ENCODE measurements around the gene JCAD. TPM values are rescaled to one million over a fixed set of nuclear protein-coding genes. Genes with fewer than 3 reads are reported as not detected.

The JCAD gene
- total and polyA plus RNA-seq, 3 experiments from 2014 or later = 0.02 to 0.04 TPM; not detected in 1

DNA sequence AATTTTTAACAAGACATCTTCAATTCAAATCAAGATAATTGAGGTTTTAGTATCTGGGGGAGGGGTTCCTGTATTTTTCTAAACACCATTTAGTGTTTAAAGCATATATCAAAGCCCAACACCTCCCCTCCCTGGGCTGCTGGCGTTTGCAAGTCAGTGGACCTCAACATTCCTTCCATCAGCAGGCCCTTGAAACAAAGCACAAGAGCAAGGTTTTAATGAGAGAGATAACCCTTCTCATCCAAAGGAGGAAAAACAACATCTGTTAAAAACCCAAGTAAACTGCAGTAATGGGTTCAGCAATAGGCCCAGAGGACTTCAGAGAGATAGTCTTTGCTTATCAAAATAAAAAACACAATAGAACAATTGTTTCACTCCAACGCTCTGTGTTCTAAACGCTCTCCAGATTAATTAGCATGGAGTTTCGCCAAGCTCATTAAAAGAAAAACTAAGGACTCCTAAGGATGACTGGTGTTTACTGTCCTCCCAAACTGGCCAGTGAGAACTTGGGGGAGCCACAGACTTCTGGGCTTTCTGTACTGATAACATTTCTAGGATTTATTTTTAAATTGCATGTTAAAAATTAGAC lies 2.5 kb downstream of the JCAD start:
- H3K4me3 Mint-ChIP-seq = peak overlapping the region in 2 of 7 donors; percentile 1
- H3K27ac Mint-ChIP-seq = peak overlapping the region in 1 of 8 donors; percentile 5
- H3K36me3 Mint-ChIP-seq = no peaks in the 10 kb centered on the region
- DNase-seq = no peak
- H3K4me1 ChIP-seq (ENCODE audit: insufficient read depth, low read length) = peaks cover 4% of the 10 kb centered on the region
- POLR2A ChIA-PET = no interaction called here
- H3K9me3 ChIP-seq (ENCODE audit: low read length) = no peaks in the 10 kb centered on the region
- no peaks in the 10 kb centered on the region for H3K36me3 ChIP-seq (ENCODE audit: insufficient read depth, low read length)
- CTCF ChIA-PET = no interaction called here
- H3K27me3 ChIP-seq (ENCODE audit: insufficient read depth, low read length, poor library complexity, severe bottlenecking) = peaks cover 28% of the 10 kb centered on the region
- peaks cover 36 to 68% of the 10 kb centered on the region in 2 donors for H3K27me3 Mint-ChIP-seq
- no peak overlapping the region for H3K27ac ChIP-seq (ENCODE audit: low read depth, low read length)
- H3K9me3 Mint-ChIP-seq = no peaks in the 10 kb centered on the region
- H3K4me1 Mint-ChIP-seq = peaks cover 6 to 15% (median 7%) of the 10 kb centered on the region in 3 donors
- H3K4me3 ChIP-seq (ENCODE audit: low read length) = no peak overlapping the region

DNA sequence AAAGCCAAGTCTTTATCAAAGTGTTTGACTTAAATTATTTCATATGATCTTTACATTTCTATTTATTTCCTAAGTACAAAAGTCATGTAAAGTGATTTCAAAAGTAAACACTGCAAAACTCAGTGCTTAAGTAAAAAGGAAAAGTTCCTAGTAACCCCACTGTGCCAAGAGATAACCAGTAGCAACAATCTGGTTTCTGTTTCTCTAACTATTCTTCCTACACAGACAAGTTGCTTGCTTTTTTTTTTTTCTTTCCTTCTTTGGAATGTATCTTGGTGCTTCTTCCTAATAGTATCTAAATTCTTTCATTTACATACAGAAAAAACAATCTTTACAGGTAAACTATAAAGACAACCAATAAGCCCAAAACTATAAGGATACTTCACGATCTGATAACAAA lies 3.1 kb downstream of the JCAD start:
- Mint-ChIP-seq H3K27ac (no peak overlapping the region), H3K4me1 (peaks cover 6 to 15% (median 7%) of the 10 kb centered on the region in 3 donors), H3K4me3 (peak overlapping the region in 1 of 7 donors; percentile 1), H3K36me3 (no peaks in the 10 kb centered on the region), H3K9me3 (no peaks in the 10 kb centered on the region), H3K27me3 (peaks cover 34 to 66% of the 10 kb centered on the region in 2 donors)
- no peaks in the 10 kb centered on the region for H3K36me3 ChIP-seq (ENCODE audit: insufficient read depth, low read length)
- no peaks in the 10 kb centered on the region for H3K9me3 ChIP-seq (ENCODE audit: low read length)
- H3K4me1 ChIP-seq (ENCODE audit: insufficient read depth, low read length) = peaks cover 4% of the 10 kb centered on the region
- ChIA-PET POLR2A (no interaction called here), CTCF (no interaction called here)
- no peak for DNase-seq
- no peak overlapping the region for H3K4me3 ChIP-seq (ENCODE audit: low read length)
- peaks cover 29% of the 10 kb centered on the region for H3K27me3 ChIP-seq (ENCODE audit: insufficient read depth, low read length, poor library complexity, severe bottlenecking)
- H3K27ac ChIP-seq (ENCODE audit: low read depth, low read length) = no peak overlapping the region

DNA sequence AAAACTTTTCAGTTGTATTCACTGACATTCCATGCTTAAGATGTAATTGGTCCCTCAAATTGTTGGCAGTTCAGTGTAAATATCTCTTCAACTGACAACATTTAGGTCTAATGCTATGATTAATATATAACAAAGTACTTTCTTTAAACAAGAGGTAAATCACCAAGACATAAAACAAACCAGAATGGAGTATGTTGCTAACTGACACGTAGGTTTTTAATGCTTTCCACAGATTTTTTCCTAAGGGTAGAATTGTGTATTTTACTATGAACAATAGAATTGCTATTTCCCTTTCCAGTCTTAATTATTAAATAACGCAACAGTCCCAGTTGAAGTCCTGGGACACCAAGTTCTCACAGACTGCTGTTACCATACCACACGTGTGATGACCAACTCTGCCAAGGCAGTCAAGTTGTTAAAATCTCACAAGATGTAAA lies 4.1 kb downstream of the JCAD start:
- Histone ChIP-seq H3K27ac (ENCODE audit: low read depth, low read length) (no peak overlapping the region), H3K27me3 (ENCODE audit: insufficient read depth, low read length, poor library complexity, severe bottlenecking) (peaks cover 26% of the 10 kb centered on the region), H3K4me1 (ENCODE audit: insufficient read depth, low read length) (peaks cover 4% of the 10 kb centered on the region), H3K4me3 (ENCODE audit: low read length) (no peak overlapping the region), H3K36me3 (ENCODE audit: insufficient read depth, low read length) (no peaks in the 10 kb centered on the region), H3K9me3 (ENCODE audit: low read length) (no peaks in the 10 kb centered on the region)
- CTCF ChIA-PET = no interaction called here
- no peaks in the 10 kb centered on the region for H3K9me3 Mint-ChIP-seq
- H3K36me3 Mint-ChIP-seq = no peaks in the 10 kb centered on the region
- peaks cover 26 to 65% of the 10 kb centered on the region in 2 donors for H3K27me3 Mint-ChIP-seq
- peaks cover 6 to 15% (median 7%) of the 10 kb centered on the region in 3 donors for H3K4me1 Mint-ChIP-seq
- H3K4me3 Mint-ChIP-seq = no peak overlapping the region
- no peak overlapping the region for H3K27ac Mint-ChIP-seq
- POLR2A ChIA-PET = no interaction called here
- no peak for DNase-seq

DNA sequence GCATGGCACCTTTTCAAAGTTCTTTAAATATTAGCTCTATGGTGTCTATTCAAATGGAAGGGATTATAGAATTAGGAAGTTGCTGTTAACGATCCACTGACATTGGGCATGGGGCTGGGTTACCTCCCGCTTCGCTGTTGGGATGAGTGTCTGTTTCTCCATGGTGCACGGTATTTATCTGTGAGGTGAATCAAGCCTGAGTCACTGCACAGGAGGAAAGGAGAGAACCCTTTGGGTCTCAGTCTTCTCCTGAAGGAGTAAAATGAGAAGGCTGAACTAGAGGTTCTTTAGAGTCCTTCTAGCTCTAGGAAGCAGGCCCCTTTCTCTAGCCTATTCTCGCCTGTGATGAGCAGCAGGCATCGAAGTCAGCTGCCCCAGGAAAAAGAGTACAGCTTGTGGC lies 7.3 kb downstream of the JCAD start:
- peaks cover 31% of the 10 kb centered on the region for H3K27me3 ChIP-seq (ENCODE audit: insufficient read depth, low read length, poor library complexity, severe bottlenecking)
- H3K27ac Mint-ChIP-seq = no peak overlapping the region
- H3K4me3 ChIP-seq (ENCODE audit: low read length) = no peak overlapping the region
- no peak overlapping the region for H3K27ac ChIP-seq (ENCODE audit: low read depth, low read length)
- peaks cover 15 to 21% (median 19%) of the 10 kb centered on the region in 3 donors for H3K4me1 Mint-ChIP-seq
- H3K36me3 Mint-ChIP-seq = no peaks in the 10 kb centered on the region
- no peaks in the 10 kb centered on the region for H3K9me3 ChIP-seq (ENCODE audit: low read length)
- peaks cover 22 to 69% of the 10 kb centered on the region in 2 donors for H3K27me3 Mint-ChIP-seq
- H3K4me3 Mint-ChIP-seq = no peak overlapping the region
- ChIA-PET CTCF (no interaction called here), POLR2A (no interaction called here)
- no peaks in the 10 kb centered on the region for H3K36me3 ChIP-seq (ENCODE audit: insufficient read depth, low read length)
- DNase-seq = no peak
- H3K4me1 ChIP-seq (ENCODE audit: insufficient read depth, low read length) = peaks cover 21% of the 10 kb centered on the region
- H3K9me3 Mint-ChIP-seq = no peaks in the 10 kb centered on the region

DNA sequence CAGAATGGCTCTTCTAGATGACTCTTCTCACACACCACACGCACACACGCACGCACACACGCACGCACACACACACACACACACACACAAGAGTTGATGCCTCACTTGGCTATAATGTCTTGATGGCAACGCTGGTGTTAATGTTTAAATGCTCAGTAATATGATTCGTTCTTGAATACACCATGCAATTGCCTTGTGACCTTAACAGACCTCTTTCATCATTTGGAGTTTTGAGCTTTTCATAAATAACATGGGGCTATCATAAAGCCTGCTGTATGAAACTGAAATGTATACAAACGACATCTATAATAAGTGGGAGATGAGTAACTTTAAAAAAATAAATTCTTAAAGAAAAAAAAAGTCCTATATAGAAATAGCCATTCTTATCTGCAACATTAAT lies 8.2 kb downstream of the JCAD start:
- no peak for DNase-seq
- Histone ChIP-seq H3K9me3 (ENCODE audit: low read length) (no peaks in the 10 kb centered on the region), H3K4me3 (ENCODE audit: low read length) (no peak overlapping the region), H3K36me3 (ENCODE audit: insufficient read depth, low read length) (no peaks in the 10 kb centered on the region), H3K27ac (ENCODE audit: low read depth, low read length) (no peak overlapping the region), H3K27me3 (ENCODE audit: insufficient read depth, low read length, poor library complexity, severe bottlenecking) (peaks cover 31% of the 10 kb centered on the region), H3K4me1 (ENCODE audit: insufficient read depth, low read length) (peaks cover 21% of the 10 kb centered on the region)
- CTCF ChIA-PET = interaction anchor here (0.6 kb wide), 1 partner anchor 36 kb away, joined by 3 read pairs; no protein-coding TSS in a partner anchor
- H3K27ac Mint-ChIP-seq = no peak overlapping the region
- peaks cover 15 to 21% (median 19%) of the 10 kb centered on the region in 3 donors for H3K4me1 Mint-ChIP-seq
- POLR2A ChIA-PET = no interaction called here
- peaks cover 23 to 67% of the 10 kb centered on the region in 2 donors for H3K27me3 Mint-ChIP-seq
- H3K4me3 Mint-ChIP-seq = no peak overlapping the region
- no peaks in the 10 kb centered on the region for H3K36me3 Mint-ChIP-seq
- no peaks in the 10 kb centered on the region for H3K9me3 Mint-ChIP-seq

DNA sequence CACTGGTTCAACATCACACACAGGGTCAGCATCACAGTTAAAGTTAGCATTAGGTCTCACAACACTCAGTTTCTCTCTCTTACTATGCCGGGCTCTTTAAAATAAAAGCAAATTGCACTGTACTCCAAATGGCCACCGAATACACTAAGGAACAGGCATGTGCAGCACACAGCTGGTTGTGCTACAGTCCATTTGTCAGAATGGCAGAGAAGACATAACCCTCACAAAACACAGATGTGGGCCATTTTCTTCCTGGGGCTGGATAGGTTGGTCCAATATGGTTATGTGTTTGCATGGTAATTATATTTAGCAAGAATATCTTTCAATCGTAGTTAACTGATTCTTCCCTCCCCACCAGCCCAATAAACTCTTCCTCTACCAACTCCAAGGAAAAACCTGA lies 9.0 kb downstream of the JCAD start:
- Mint-ChIP-seq H3K27me3 (peaks cover 26 to 70% of the 10 kb centered on the region in 2 donors), H3K4me1 (peaks cover 15 to 21% (median 19%) of the 10 kb centered on the region in 3 donors), H3K27ac (no peak overlapping the region), H3K4me3 (no peak overlapping the region), H3K36me3 (no peaks in the 10 kb centered on the region), H3K9me3 (no peaks in the 10 kb centered on the region)
- no peak overlapping the region for H3K4me3 ChIP-seq (ENCODE audit: low read length)
- H3K27ac ChIP-seq (ENCODE audit: low read depth, low read length) = no peak overlapping the region
- no peak for DNase-seq
- ChIA-PET CTCF (interaction anchor here (0.6 kb wide), 1 partner anchor 35 kb away, joined by 3 read pairs; no protein-coding TSS in a partner anchor), POLR2A (no interaction called here)
- no peaks in the 10 kb centered on the region for H3K9me3 ChIP-seq (ENCODE audit: low read length)
- H3K36me3 ChIP-seq (ENCODE audit: insufficient read depth, low read length) = no peaks in the 10 kb centered on the region
- peaks cover 31% of the 10 kb centered on the region for H3K27me3 ChIP-seq (ENCODE audit: insufficient read depth, low read length, poor library complexity, severe bottlenecking)
- H3K4me1 ChIP-seq (ENCODE audit: insufficient read depth, low read length) = peaks cover 21% of the 10 kb centered on the region

DNA sequence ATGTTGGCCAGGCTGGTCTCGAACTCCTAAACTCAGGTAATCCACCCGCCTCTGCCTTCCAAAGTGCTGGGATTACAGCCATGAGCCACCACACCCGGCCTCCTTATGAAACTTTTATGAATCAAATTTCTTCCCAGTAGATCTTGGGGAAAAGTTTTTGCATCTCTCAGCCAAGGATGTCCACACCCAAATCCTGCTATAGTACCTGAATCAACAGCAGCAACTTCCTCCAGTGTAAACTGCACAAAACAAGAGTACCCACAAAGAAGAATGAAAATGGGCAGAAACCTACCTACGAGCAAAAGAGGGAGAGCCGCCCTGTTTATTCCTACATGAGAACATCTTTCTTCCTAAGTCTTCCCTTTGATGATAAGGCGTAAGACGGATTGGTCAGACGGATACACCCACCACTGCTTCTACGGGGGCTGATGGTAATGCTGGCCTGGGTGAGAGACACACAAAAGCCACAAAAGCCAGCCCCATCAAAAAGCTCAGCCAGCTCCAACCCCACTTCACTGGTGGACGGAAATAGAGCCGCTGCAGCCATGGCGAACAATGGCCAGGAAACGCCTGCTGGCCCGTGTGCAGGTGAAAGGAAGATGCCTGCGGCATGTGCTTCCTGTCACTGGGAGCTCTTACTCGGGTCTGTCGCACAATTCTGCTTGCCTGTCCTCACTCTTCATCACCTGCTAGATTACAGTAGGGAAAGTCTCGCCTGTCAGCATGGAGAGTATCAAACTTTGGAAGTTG lies 10.4 kb downstream of the JCAD start:
- Histone ChIP-seq H3K36me3 (ENCODE audit: insufficient read depth, low read length) (no peaks in the 10 kb centered on the region), H3K4me3 (ENCODE audit: low read length) (peak overlapping the region; percentile 7), H3K4me1 (ENCODE audit: insufficient read depth, low read length) (peaks cover 21% of the 10 kb centered on the region), H3K27ac (ENCODE audit: low read depth, low read length) (no peak overlapping the region), H3K27me3 (ENCODE audit: insufficient read depth, low read length, poor library complexity, severe bottlenecking) (peaks cover 31% of the 10 kb centered on the region), H3K9me3 (ENCODE audit: low read length) (no peaks in the 10 kb centered on the region)
- Mint-ChIP-seq H3K4me1 (peaks cover 15 to 21% (median 19%) of the 10 kb centered on the region in 3 donors), H3K4me3 (peak overlapping the region in 6 of 7 donors; percentile 4 to 60 (median 42)), H3K27me3 (peaks cover 29 to 72% of the 10 kb centered on the region in 2 donors), H3K36me3 (no peaks in the 10 kb centered on the region), H3K9me3 (no peaks in the 10 kb centered on the region), H3K27ac (no peak overlapping the region)
- DNase-seq = no peak
- ChIA-PET CTCF (no interaction called here), POLR2A (no interaction called here)

DNA sequence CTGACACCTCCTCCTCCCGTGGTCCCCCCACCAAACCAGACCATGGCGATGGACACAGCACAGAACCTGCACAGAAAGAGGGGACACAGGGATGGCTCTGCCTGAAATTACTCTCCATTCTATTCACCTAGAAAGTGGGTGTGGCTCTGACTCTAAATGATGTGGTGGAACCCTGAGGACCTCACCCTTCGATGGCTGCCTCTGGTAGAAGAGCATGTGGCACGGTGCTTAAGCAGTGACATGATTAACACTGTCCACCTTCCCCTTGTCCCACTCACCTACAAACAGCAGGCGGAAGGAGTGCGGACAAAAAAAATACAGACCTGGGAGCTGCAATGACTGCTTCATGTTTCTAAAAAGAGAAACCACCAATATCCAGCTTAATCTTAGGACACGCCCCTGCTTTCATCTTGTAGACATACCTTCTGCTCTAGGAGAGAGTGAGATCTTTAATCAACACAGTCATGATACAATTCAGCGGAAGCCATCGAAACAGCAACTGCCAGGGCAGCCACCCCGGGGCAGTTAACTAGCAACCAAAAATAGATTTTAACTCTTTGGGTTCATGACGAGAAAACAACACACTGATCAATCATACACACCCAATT lies 11.4 kb downstream of the JCAD start:
- Mint-ChIP-seq H3K4me1 (peaks cover 15 to 21% (median 19%) of the 10 kb centered on the region in 3 donors), H3K36me3 (no peaks in the 10 kb centered on the region), H3K27me3 (peaks cover 35 to 81% of the 10 kb centered on the region in 2 donors), H3K27ac (no peak overlapping the region), H3K9me3 (no peaks in the 10 kb centered on the region), H3K4me3 (peak overlapping the region in 6 of 7 donors; percentile 4 to 68 (median 29))
- Histone ChIP-seq H3K4me3 (ENCODE audit: low read length) (no peak overlapping the region), H3K27me3 (ENCODE audit: insufficient read depth, low read length, poor library complexity, severe bottlenecking) (peaks cover 31% of the 10 kb centered on the region), H3K9me3 (ENCODE audit: low read length) (no peaks in the 10 kb centered on the region), H3K27ac (ENCODE audit: low read depth, low read length) (no peak overlapping the region), H3K4me1 (ENCODE audit: insufficient read depth, low read length) (peaks cover 21% of the 10 kb centered on the region), H3K36me3 (ENCODE audit: insufficient read depth, low read length) (no peaks in the 10 kb centered on the region)
- CTCF ChIA-PET = no interaction called here
- POLR2A ChIA-PET = interaction anchor here (0.5 kb wide), 1 partner anchor 1976 kb away, joined by 4 read pairs; no protein-coding TSS in a partner anchor
- no peak for DNase-seq

All from CD8-positive, alpha-beta memory T cell (primary cell).